Neural progenitor cell (in vitro differentiated cells): ENCODE results near the gene ZBTB20.

Experiments
- CTCF ChIP-seq: fragments of 200-600 bp; sonication (generic); IDR thresholded peaks from 2 replicates; pipeline ENCODE4 v1.5.1; 2017; ENCODE audit warnings: antibody characterized with exemption, mild to moderate bottlenecking
- EZH2 ChIP-seq: fragments of 200-600 bp; sonication (generic); IDR thresholded peaks from 2 replicates; pipeline ENCODE4 v1.6.1; 2017; ENCODE audit warnings: antibody characterized with exemption, mild to moderate bottlenecking, moderate library complexity

GRCh38 chr3:114446600-114446999 is 700.5 kb downstream of the ZBTB20 start:
- no peak for TF ChIP-seq CTCF
- no peak for TF ChIP-seq EZH2
